ENCODE data around the gene SCNN1G. TPM values are rescaled to one million over a fixed set of nuclear protein-coding genes. Genes with fewer than 3 reads are reported as not detected.

Gene SCNN1G
- total and polyA plus RNA-seq, 2 donors (not counting 1 experiment from before 2014, with no cell fraction given) = not detected

DNA sequence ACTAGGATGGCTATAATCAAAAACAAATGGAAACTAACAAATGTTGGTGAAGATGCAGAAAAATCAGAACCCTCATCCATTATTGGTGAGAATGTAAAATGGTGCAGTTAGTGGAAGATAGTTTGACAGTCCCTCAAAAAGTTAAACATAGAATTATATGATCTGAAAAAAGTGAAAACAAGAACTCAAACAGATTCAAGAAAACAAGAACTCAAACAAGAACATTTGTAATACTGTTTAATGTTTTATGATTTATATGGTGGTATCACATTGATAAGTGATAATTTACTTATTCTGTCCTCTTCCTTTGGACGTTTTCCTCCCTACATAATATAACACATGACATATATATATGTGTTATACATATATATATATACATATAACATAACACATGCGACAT, 45.3 kb upstream of the SCNN1G start:
- TF ChIP-seq, protein P1, sequence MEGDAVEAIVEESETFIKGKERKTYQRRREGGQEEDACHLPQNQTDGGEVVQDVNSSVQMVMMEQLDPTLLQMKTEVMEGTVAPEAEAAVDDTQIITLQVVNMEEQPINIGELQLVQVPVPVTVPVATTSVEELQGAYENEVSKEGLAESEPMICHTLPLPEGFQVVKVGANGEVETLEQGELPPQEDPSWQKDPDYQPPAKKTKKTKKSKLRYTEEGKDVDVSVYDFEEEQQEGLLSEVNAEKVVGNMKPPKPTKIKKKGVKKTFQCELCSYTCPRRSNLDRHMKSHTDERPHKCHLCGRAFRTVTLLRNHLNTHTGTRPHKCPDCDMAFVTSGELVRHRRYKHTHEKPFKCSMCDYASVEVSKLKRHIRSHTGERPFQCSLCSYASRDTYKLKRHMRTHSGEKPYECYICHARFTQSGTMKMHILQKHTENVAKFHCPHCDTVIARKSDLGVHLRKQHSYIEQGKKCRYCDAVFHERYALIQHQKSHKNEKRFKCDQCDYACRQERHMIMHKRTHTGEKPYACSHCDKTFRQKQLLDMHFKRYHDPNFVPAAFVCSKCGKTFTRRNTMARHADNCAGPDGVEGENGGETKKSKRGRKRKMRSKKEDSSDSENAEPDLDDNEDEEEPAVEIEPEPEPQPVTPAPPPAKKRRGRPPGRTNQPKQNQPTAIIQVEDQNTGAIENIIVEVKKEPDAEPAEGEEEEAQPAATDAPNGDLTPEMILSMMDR (conservative IDR thresholded peaks at IDR 0.05 in 1 of 2, IDR thresholded peaks at IDR 0.05 in 1 of 2; ENCODE audit: low read depth in 1 of 2, low read length in 2 of 2) = no peak
- TF ChIP-seq EZH2 (IDR thresholded peaks at IDR 0.05; ENCODE audit: low read length, missing control alignments) = no peak
- peaks cover 21% of the 10 kb centered on the region for H3K79me2 ChIP-seq (ENCODE audit: control insufficient read depth, insufficient read depth, low read length)
- H3K9me3 ChIP-seq (ENCODE audit: control insufficient read depth, insufficient read depth, low read depth, low read length) = no peaks in the 10 kb centered on the region
- H3K36me3 ChIP-seq (ENCODE audit: control insufficient read depth, insufficient read depth, low read length) = no peaks in the 10 kb centered on the region
- H3K4me3 ChIP-seq (replicated peaks in 1 of 4; ENCODE audit: control extremely low read depth in 1 of 4, insufficient read depth in 1 of 4, low read depth in 3 of 4, low read length in 4 of 4) = no peak overlapping the region
- no peak overlapping the region for H2AFZ ChIP-seq (ENCODE audit: low read length)
- H3K4me2 ChIP-seq (ENCODE audit: extremely low read depth, insufficient read depth, low read length) = no peak overlapping the region
- no peaks in the 10 kb centered on the region for H4K20me1 ChIP-seq (ENCODE audit: control insufficient read depth, extremely low read depth, insufficient read depth, low read length)
- no peaks in the 10 kb centered on the region for H3K27me3 ChIP-seq (ENCODE audit: control insufficient read depth, insufficient read depth, low read length)
- H3K4me1 ChIP-seq (ENCODE audit: control insufficient read depth, extremely low read depth, insufficient read depth, low read length) = no peaks in the 10 kb centered on the region
- no peak overlapping the region for H3K27ac ChIP-seq (ENCODE audit: insufficient read depth, low read length)
- H3K9ac ChIP-seq (ENCODE audit: insufficient read depth, low read length) = no peak overlapping the region
- DNase-seq (ENCODE audit: low read depth in 2 of 2) = no peak

DNA sequence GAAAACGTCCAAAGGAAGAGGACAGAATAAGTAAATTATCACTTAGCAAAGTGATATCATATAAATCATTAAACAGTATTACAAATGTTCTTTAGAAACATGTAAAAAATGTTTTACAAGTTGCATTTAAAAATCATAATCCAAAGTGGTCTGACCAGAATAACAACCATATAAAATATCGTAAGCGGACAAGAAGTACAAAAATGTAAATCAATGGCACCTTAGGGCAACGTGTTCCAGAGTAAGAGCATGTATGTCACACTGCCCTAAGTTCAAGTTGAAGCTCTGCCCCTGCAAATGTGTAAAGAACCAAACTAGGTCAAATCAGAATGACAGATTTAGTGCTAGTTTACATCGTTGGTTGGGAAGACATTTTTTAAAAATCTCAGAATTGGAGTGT, 44.7 kb upstream of the SCNN1G start:
- Histone ChIP-seq H2AFZ (ENCODE audit: low read length) (no peak overlapping the region), H3K4me2 (ENCODE audit: extremely low read depth, insufficient read depth, low read length) (no peak overlapping the region), H3K9me3 (ENCODE audit: control insufficient read depth, insufficient read depth, low read depth, low read length) (no peaks in the 10 kb centered on the region), H3K27me3 (ENCODE audit: control insufficient read depth, insufficient read depth, low read length) (no peaks in the 10 kb centered on the region), H3K4me3 (replicated peaks in 1 of 4; ENCODE audit: control extremely low read depth in 1 of 4, insufficient read depth in 1 of 4, low read depth in 3 of 4, low read length in 4 of 4) (no peak overlapping the region), H3K36me3 (ENCODE audit: control insufficient read depth, insufficient read depth, low read length) (no peaks in the 10 kb centered on the region), H3K9ac (ENCODE audit: insufficient read depth, low read length) (no peak overlapping the region), H3K4me1 (ENCODE audit: control insufficient read depth, extremely low read depth, insufficient read depth, low read length) (no peaks in the 10 kb centered on the region), H3K79me2 (ENCODE audit: control insufficient read depth, insufficient read depth, low read length) (peaks cover 25% of the 10 kb centered on the region), H4K20me1 (ENCODE audit: control insufficient read depth, extremely low read depth, insufficient read depth, low read length) (no peaks in the 10 kb centered on the region), H3K27ac (ENCODE audit: insufficient read depth, low read length) (no peak overlapping the region)
- TF ChIP-seq, protein P1 (conservative IDR thresholded peaks at IDR 0.05 in 1 of 2, IDR thresholded peaks at IDR 0.05 in 1 of 2; ENCODE audit: low read depth in 1 of 2, low read length in 2 of 2) = no peak
- no peak for TF ChIP-seq EZH2 (IDR thresholded peaks at IDR 0.05; ENCODE audit: low read length, missing control alignments)
- DNase-seq (ENCODE audit: low read depth in 2 of 2) = no peak

DNA sequence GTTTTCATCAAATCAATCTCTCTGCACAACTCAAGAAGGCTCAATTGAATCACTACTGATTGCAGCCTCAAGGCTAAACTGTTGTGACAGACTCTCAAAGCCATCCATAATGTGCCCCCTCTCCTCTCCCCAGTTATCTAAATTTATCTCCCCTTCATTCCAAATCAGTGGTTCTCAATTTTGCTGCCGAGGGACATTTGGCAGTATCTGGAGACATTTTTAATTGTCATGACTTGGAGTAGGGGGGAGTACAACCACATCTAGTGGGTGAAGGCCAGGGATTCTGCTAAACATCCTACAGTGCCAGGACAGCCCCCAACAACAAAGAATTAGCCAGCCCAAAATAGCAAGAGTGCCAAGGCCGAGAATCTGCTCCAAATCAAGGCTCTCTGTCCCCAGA, 42.4 kb upstream of the SCNN1G start:
- Histone ChIP-seq H4K20me1 (ENCODE audit: control insufficient read depth, extremely low read depth, insufficient read depth, low read length) (no peaks in the 10 kb centered on the region), H3K4me2 (ENCODE audit: extremely low read depth, insufficient read depth, low read length) (no peak overlapping the region), H3K9ac (ENCODE audit: insufficient read depth, low read length) (no peak overlapping the region), H3K9me3 (ENCODE audit: control insufficient read depth, insufficient read depth, low read depth, low read length) (no peaks in the 10 kb centered on the region), H2AFZ (ENCODE audit: low read length) (no peak overlapping the region), H3K27ac (ENCODE audit: insufficient read depth, low read length) (no peak overlapping the region), H3K4me1 (ENCODE audit: control insufficient read depth, extremely low read depth, insufficient read depth, low read length) (no peaks in the 10 kb centered on the region), H3K4me3 (replicated peaks in 1 of 4; ENCODE audit: control extremely low read depth in 1 of 4, insufficient read depth in 1 of 4, low read depth in 3 of 4, low read length in 4 of 4) (no peak overlapping the region), H3K36me3 (ENCODE audit: control insufficient read depth, insufficient read depth, low read length) (no peaks in the 10 kb centered on the region), H3K79me2 (ENCODE audit: control insufficient read depth, insufficient read depth, low read length) (peaks cover 34% of the 10 kb centered on the region), H3K27me3 (ENCODE audit: control insufficient read depth, insufficient read depth, low read length) (no peaks in the 10 kb centered on the region)
- TF ChIP-seq, protein P1 (conservative IDR thresholded peaks at IDR 0.05 in 1 of 2, IDR thresholded peaks at IDR 0.05 in 1 of 2; ENCODE audit: low read depth in 1 of 2, low read length in 2 of 2) = no peak
- no peak for TF ChIP-seq EZH2 (IDR thresholded peaks at IDR 0.05; ENCODE audit: low read length, missing control alignments)
- no peak for DNase-seq (ENCODE audit: low read depth in 2 of 2)

Measured in fibroblast of lung (primary cell).